ENCODE measurements around the gene BBLN.

BBLN gene

DNA sequence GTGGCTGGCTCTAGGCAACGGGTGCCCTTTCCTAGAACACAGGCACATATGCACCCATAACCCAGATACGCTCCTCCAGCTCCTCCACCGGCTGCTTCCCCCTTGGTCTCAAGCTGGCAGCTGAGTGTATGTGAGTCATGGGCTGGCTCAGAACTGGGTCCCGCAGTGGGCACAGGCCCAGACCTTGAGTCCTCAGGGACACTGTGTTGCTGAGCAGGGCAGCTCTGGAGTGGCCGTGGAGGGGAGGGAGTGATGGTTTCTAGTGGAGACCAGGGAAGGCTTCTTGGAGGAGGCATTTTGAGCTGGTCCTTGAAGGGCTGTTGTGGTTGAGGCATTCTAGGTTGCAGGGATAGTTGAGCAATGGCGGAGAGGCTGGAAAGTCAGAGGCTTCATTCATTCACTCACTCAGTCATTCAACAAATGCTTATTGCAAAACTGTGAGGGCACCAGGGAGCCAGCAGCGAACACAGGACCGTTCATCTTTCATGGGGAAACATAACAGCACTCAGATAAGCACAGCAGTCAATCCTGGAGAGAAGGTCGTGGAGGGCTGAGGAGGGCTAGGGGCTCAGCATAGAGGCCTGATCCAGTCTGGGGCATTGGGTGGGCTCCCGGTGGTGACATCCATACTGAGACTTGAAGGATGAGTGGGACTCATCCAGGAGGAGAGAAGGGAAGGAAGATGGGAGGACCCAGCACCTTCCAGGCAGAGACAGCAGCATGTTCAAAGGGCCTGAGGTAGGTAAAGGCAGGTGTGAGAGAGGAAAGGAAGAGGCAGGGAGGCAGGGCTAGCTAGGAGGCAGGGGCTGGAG is 2.4 kb downstream of the BBLN start:
- DNase-seq (ENCODE audit: insufficient read length, low spot score), result peak; percentile 98
- TF ChIP-seq POLR2A (IDR thresholded peaks at IDR 0.05; ENCODE audit: low read depth, low read length), result no peak
- FAIRE-seq, result peak; percentile 81

DNA sequence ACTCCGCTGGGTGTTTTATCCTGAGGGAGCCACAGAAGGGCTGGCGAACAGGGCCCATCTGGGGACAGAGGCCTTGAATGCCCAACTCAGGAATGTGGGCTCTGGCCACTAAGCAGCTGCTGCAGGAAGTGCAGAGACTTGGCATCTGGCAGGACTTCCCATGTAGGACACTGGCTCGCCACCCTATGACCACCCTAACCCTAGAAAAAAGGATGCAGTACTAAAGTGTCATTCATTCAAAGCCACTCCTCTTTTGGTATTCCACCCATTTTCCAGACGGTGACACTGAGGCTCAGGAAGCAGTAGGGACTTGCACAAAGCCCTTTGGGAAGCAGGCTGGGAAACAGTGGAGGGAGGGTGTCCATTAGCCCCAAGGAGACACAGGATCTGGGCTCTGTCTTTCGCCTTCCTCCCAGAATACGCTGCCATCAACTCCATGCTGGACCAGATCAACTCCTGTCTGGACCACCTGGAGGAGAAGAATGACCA is 3.0 kb downstream of the BBLN start:
- no peak for DNase-seq (ENCODE audit: insufficient read length, low spot score)
- FAIRE-seq, result no peak
- no peak for TF ChIP-seq POLR2A (IDR thresholded peaks at IDR 0.05; ENCODE audit: low read depth, low read length)

- FAIRE-seq (no peak), DNase-seq (ENCODE audit: insufficient read length, low spot score) (no peak)
- no peak for TF ChIP-seq POLR2A (IDR thresholded peaks at IDR 0.05; ENCODE audit: low read depth, low read length)
Observed at GRCh38 chr9:128163523-128164306, 3.6 kb downstream of the BBLN start.

- FAIRE-seq (no peak), DNase-seq (ENCODE audit: insufficient read length, low spot score) (no peak)
- TF ChIP-seq POLR2A (IDR thresholded peaks at IDR 0.05; ENCODE audit: low read depth, low read length), result no peak
Observed at GRCh38 chr9:128164307-128164885, 4.3 kb downstream of the BBLN start.

- no peak for FAIRE-seq
- DNase-seq (ENCODE audit: insufficient read length, low spot score), result no peak
- TF ChIP-seq POLR2A (IDR thresholded peaks at IDR 0.05; ENCODE audit: low read depth, low read length), result no peak
Observed at GRCh38 chr9:128166169-128166568, 6.1 kb downstream of the BBLN start.

DNA sequence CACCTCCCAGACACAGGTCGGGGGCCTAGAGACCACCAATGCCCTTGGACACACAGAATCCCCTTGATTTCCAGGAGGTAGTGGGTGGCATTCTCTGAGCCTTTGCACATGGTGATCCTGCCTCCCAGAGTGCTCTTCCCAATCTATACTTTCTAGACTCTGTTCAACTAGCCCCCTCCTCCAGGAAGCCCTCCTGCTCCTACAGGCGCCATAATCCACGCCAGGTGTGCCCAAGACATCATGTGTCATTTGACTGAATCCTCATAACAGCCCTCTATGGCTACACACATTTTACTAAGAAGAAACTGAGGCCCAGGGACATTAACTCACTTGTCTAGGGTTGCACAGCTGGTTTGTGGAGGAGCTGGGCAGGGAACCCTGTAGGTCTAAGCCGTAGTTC is 7.1 kb downstream of the BBLN start:
- DNase-seq (ENCODE audit: insufficient read length, low spot score) (no peak), FAIRE-seq (no peak)
- TF ChIP-seq POLR2A (IDR thresholded peaks at IDR 0.05; ENCODE audit: low read depth, low read length), result no peak

- DNase-seq (ENCODE audit: insufficient read length, low spot score) (no peak), FAIRE-seq (no peak)
- no peak for TF ChIP-seq POLR2A (IDR thresholded peaks at IDR 0.05; ENCODE audit: low read depth, low read length)
Observed at GRCh38 chr9:128168731-128169308, 8.8 kb downstream of the BBLN start.

- DNase-seq (ENCODE audit: insufficient read length, low spot score), result no peak
- FAIRE-seq, result no peak
- no peak for TF ChIP-seq POLR2A (IDR thresholded peaks at IDR 0.05; ENCODE audit: low read depth, low read length)
Observed at GRCh38 chr9:128169492-128169891, 9.4 kb downstream of the BBLN start.

DNA sequence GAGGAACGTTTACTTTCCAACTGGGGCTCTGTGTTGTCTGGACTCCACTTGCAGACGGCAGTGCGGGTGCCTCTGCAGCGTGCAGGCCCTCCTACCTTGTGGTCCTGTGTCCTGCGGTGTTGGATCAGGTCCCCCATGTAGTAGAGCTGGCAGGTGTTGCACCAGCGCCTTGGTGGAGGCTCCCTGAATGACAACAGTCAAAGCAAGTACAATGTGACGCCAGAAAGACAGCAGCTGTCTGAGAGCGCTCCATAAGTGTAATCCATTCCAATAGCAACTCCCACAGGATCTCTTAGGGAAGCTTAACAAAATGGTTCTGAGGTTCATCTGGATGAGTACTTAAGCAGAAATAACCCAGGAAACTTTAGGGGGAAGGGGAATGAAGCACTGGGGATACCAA is 9.9 kb downstream of the BBLN start:
- FAIRE-seq, result no peak
- DNase-seq (ENCODE audit: insufficient read length, low spot score), result no peak
- no peak for TF ChIP-seq POLR2A (IDR thresholded peaks at IDR 0.05; ENCODE audit: low read depth, low read length)

DNA sequence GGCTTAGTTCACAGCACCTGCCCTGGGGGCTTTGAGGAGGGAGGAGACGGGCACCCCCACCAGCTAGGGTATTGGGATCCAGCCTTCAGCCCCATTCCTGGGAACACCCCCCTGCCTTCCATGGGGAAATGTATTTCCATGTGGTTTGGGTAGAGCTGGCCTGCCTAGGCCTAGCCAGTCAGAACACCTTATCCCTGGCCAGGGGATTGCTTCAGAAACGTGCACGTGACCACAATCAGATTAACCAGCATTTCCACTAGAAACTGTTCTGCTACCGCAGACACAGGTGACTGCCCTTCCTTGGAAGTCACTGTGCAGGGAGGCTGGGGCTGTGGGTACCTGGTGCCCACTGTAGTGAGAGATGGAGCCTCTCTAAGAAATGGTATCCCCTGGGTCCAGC is 14.0 kb downstream of the BBLN start:
- FAIRE-seq (no peak), DNase-seq (ENCODE audit: insufficient read length, low spot score) (no peak)
- TF ChIP-seq POLR2A (IDR thresholded peaks at IDR 0.05; ENCODE audit: low read depth, low read length), result no peak

GRCh38 chr9:128175102-128175563 is 15.1 kb downstream of the BBLN start:
- TF ChIP-seq POLR2A (IDR thresholded peaks at IDR 0.05; ENCODE audit: low read depth, low read length), result no peak
- DNase-seq (ENCODE audit: insufficient read length, low spot score) (no peak), FAIRE-seq (no peak)

DNA sequence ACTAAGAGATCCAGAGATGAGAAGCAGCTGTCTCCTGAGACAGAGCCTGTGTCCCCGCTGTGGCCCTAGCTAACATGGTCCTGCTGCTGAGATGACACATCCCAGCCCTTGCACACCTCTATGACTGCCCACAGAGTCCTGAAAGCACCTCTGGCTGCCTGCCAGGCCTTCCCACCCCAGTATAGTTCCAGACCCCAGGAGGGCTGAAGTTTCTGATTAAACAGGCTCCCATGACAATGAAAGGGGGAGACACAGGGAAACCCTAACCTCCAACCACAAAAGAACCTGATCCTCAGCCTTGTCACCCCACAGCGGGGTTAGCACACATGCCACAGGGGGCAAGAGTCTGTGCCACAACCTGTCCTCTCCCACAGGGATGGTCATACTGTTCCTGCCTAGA is 15.7 kb downstream of the BBLN start:
- DNase-seq (ENCODE audit: insufficient read length, low spot score) (no peak), FAIRE-seq (no peak)
- TF ChIP-seq POLR2A (IDR thresholded peaks at IDR 0.05; ENCODE audit: low read depth, low read length), result no peak

DNA sequence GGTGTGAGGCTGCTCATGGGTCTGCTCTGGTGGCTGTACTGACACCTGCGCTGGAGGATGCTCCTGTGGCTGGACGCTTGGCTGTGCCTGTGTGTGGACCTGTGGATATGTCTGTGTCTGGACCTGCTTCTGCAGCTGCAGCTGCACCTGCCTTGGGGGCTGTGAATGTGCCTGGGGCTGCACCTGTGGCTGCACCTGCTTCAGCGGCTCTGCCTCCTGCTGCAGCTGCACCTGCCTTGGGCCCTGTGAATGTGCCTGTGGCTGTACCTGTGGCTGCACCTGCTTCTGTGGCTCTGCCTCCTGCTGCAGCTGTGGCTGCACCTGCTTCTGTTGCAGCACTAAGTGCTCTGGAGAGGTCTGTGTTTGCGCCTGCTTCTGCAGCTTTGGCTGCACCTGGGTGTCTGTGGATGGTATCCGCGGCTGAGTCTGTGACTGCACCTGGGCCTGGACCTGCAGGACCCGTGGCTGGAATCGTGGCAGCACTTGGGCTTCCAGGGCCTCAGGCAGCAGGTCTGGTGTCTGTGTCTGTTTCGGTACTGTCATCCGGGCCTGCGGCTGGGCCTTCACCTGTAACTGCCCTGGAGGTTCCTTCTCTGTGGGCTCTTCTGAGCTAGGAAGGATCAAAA is 18.9 kb downstream of the BBLN start:
- DNase-seq (ENCODE audit: insufficient read length, low spot score) (no peak), FAIRE-seq (no peak)
- no peak for TF ChIP-seq POLR2A (IDR thresholded peaks at IDR 0.05; ENCODE audit: low read depth, low read length)
